Loucy (cell line): ENCODE measurements around the gene PDE4D.

Source experiments
- H2AFZ ChIP-seq: fragments of 200-600 bp; sonication (generic); 2 replicates; pipeline ENCODE4 v1.6.0; 2016; ENCODE audit warnings: antibody characterized with exemption, mild to moderate bottlenecking, low read length, moderate library complexity
- H3F3A ChIP-seq: fragments of 200-600 bp; 2 replicates; pipeline ENCODE4 v1.6.0; 2016; ENCODE audit warnings: antibody characterized with exemption, low read depth, mild to moderate bottlenecking
- H3K27me3 ChIP-seq: fragments of 200-600 bp; sonication (generic); 2 replicates; pipeline ENCODE4 v1.6.1; 2014; ENCODE audit warnings: low read length, mild to moderate bottlenecking; ENCODE audit not compliant: insufficient read depth, poor library complexity, severe bottlenecking
- H3K36me3 ChIP-seq: fragments of 200-600 bp; sonication (generic); 2 replicates; pipeline ENCODE4 v1.6.1; 2016; ENCODE audit warnings: low read length; ENCODE audit not compliant: insufficient read depth
- H3K4me1 ChIP-seq: fragments of 200-600 bp; sonication (generic); 2 replicates; pipeline ENCODE4 v1.5.1; 2014; ENCODE audit warnings: low read length, mild to moderate bottlenecking; ENCODE audit not compliant: insufficient read depth, poor library complexity, severe bottlenecking
- H3K4me2 ChIP-seq: fragments of 200-600 bp; sonication (generic); 2 replicates; pipeline ENCODE4 v1.6.0; 2014; ENCODE audit warnings: antibody characterized with exemption, low read length, low read depth, mild to moderate bottlenecking; ENCODE audit not compliant: poor library complexity, severe bottlenecking
- H3K4me3 ChIP-seq: fragments of 200-600 bp; sonication (generic); 2 replicates; pipeline ENCODE4 v1.5.1; 2014; ENCODE audit warnings: low read length, mild to moderate bottlenecking, mixed read lengths; ENCODE audit not compliant: poor library complexity, severe bottlenecking
- H3K79me2 ChIP-seq: fragments of 200-600 bp; sonication (generic); 2 replicates; pipeline ENCODE4 v1.6.1; 2014; ENCODE audit warnings: low read length; ENCODE audit not compliant: insufficient read depth
- H3K9ac ChIP-seq: fragments of 200-600 bp; sonication (generic); 2 replicates; pipeline ENCODE4 v1.6.0; 2014; ENCODE audit warnings: mild to moderate bottlenecking, low read depth, low read length, moderate library complexity; ENCODE audit not compliant: poor library complexity, severe bottlenecking
- H3K9me2 ChIP-seq: fragments of 200-600 bp; sonication (generic); replicated peaks from 2 replicates; pipeline ENCODE4 v1.6.1; 2016; ENCODE audit warnings: low read depth, low read length, mixed read lengths
- H3K9me3 ChIP-seq: fragments of 200-600 bp; sonication (generic); 2 replicates; pipeline ENCODE4 v1.6.1; 2014; ENCODE audit warnings: mild to moderate bottlenecking, antibody characterized with exemption, low read length, low read depth; ENCODE audit not compliant: insufficient read depth
- H4K20me1 ChIP-seq: fragments of 200-600 bp; sonication (generic); 2 replicates; pipeline ENCODE4 v1.6.0; 2014; ENCODE audit warnings: antibody characterized with exemption, low read length, mild to moderate bottlenecking; ENCODE audit not compliant: insufficient read depth, poor library complexity, severe bottlenecking
- CTCF ChIP-seq: fragments of 200-600 bp; sonication (generic); conservative IDR thresholded peaks from 2 replicates; pipeline ENCODE4 v1.5.1; 2014; ENCODE audit warnings: mild to moderate bottlenecking, antibody characterized with exemption, low read length
- EZH2phosphoT487 ChIP-seq: fragments of 200-600 bp; IDR thresholded peaks from 2 replicates; pipeline ENCODE4 v1.6.1; 2018; ENCODE audit warnings: antibody characterized with exemption, mild to moderate bottlenecking, moderate library complexity, borderline replicate concordance

PDE4D gene

GRCh38 chr5:59893429-59894227, at the start of gene PDE4D:
Gene PDE4D (minus strand): TSS chr5:59893726.
- Histone ChIP-seq H3K36me3 (no peaks in the 10 kb centered on the region), H3K9ac (no peak within 1 kb of the TSS), H3K27me3 (no peaks in the 10 kb centered on the region), H3K4me3 (no peak within 1 kb of the TSS), H4K20me1 (no peaks in the 10 kb centered on the region), H3K4me1 (no peaks in the 10 kb centered on the region), H3K9me3 (no peaks in the 10 kb centered on the region), H2AFZ (no peak within 1 kb of the TSS), H3F3A (no peaks in the 10 kb centered on the region), H3K79me2 (no peaks in the 10 kb centered on the region), H3K4me2 (no peak within 1 kb of the TSS), H3K9me2 (no peaks in the 10 kb centered on the region)
- TF ChIP-seq CTCF: no peak
- no peak for TF ChIP-seq EZH2phosphoT487

- no peak for TF ChIP-seq CTCF
- no peak for TF ChIP-seq EZH2phosphoT487
- Histone ChIP-seq H3K9ac (no peak overlapping the region), H3K36me3 (no peaks in the 10 kb centered on the region)
Observed at GRCh38 chr5:59937633-59938032, 44.1 kb upstream of the PDE4D start.

GRCh38 chr5:59923465-59923864, 29.9 kb upstream of the PDE4D start:
- Histone ChIP-seq H3K4me1 (no peaks in the 10 kb centered on the region), H2AFZ (no peak overlapping the region), H3K9me2 (no peaks in the 10 kb centered on the region), H3F3A (no peaks in the 10 kb centered on the region), H4K20me1 (no peaks in the 10 kb centered on the region), H3K4me3 (no peak overlapping the region), H3K9ac (no peak overlapping the region), H3K79me2 (no peaks in the 10 kb centered on the region), H3K27me3 (no peaks in the 10 kb centered on the region), H3K9me3 (no peaks in the 10 kb centered on the region), H3K4me2 (no peak overlapping the region), H3K36me3 (no peaks in the 10 kb centered on the region)
- no peak for TF ChIP-seq EZH2phosphoT487
- TF ChIP-seq CTCF: no peak

More at GRCh38 chr5:59937633-59938032, 44.1 kb upstream of the PDE4D start:
- Histone ChIP-seq H2AFZ (no peak overlapping the region), H3K4me3 (no peak overlapping the region), H3F3A (no peaks in the 10 kb centered on the region), H3K9me2 (no peaks in the 10 kb centered on the region), H4K20me1 (no peaks in the 10 kb centered on the region), H3K27me3 (no peaks in the 10 kb centered on the region), H3K9me3 (no peaks in the 10 kb centered on the region), H3K4me1 (no peaks in the 10 kb centered on the region), H3K4me2 (no peak overlapping the region), H3K79me2 (no peaks in the 10 kb centered on the region)
